Ascending aorta (tissue), 2 donors: ENCODE results near the gene PSMB5. TPM values are rescaled to one million over a fixed set of nuclear protein-coding genes. Genes with fewer than 3 reads are reported as not detected.

Experiments used
- DNase-seq, 2 donors: peaks; one replicate each; pipeline ENCODE4 v3.0.0-alpha.2; 2019; ENCODE audit warnings: low spot score in 2 of 2
- H3K27ac ChIP-seq, 2 donors: fragments of 200-600 bp; sonication (generic); one replicate each; pipeline ENCODE4 v1.5.1; 2016 to 2017; ENCODE audit warnings: mild to moderate bottlenecking in 1 of 2
- H3K27me3 ChIP-seq: fragments of 200-600 bp; sonication (generic); one replicate; pipeline ENCODE4 v1.5.1; 2017
- H3K36me3 ChIP-seq, 2 donors: fragments of 200-600 bp; sonication (generic); one replicate each; pipeline ENCODE4 v1.5.1; 2016
- H3K4me1 ChIP-seq, 2 donors: fragments of 200-600 bp; sonication (generic); one replicate each; pipeline ENCODE4 v1.5.1; 2016 to 2017; ENCODE audit warnings: mild to moderate bottlenecking in 1 of 2
- H3K4me3 ChIP-seq, 2 donors: fragments of 200-600 bp; sonication (generic); one replicate each; pipeline ENCODE4 v1.5.1; 2016 to 2017; ENCODE audit warnings: mild to moderate bottlenecking in 1 of 2
- H3K9me3 ChIP-seq, 2 donors: fragments of 200-600 bp; sonication (generic); one replicate each; pipeline ENCODE4 v1.5.1; 2016
- CTCF ChIP-seq, 3 experiments: fragments of 200-600 bp in 2 of 3; fragments of 450-650 bp in 1 of 3; sonication (generic) in 2 of 3; IDR thresholded peaks; one replicate each; pipeline ENCODE4 v1.5.1; 2016 to 2019; ENCODE audit warnings: antibody characterized with exemption in 3 of 3, mild to moderate bottlenecking in 1 of 3, moderate library complexity in 1 of 3
- intact Hi-C: fragments of 100-400 bp; cut with DNase I; formaldehyde crosslinking; loops from one replicate; pipeline ENCODE4 v1.15.1; 2023
- total RNA-seq: library from RNA; depleted of rRNA; stranded (reverse); fragments of >200 nt; gene quantifications from one replicate; pipeline ENCODE4 v1.1.0, GENCODE V29; 2016

The PSMB5 gene
- total RNA-seq, 1 donor from 2014 or later, result 62.7 TPM

- intact Hi-C loops, result no loop called here
- peaks cover 56 to 61% of the 10 kb centered on the region in 2 donors for H3K36me3 ChIP-seq
Observed at GRCh38 chr14:23069413-23069806, 34.7 kb upstream of the PSMB5 start.

GRCh38 chr14:23068789-23069412 lies 34.2 kb upstream of the PSMB5 start:
- peak; percentile 87 to 96 (median 95) for TF ChIP-seq CTCF (IDR thresholded peaks at IDR 0.05)
- no peaks in the 10 kb centered on the region for H3K9me3 ChIP-seq
- peaks cover 7 to 17% of the 10 kb centered on the region in 2 donors for H3K4me1 ChIP-seq
- H3K36me3 ChIP-seq, result peaks cover 51 to 62% of the 10 kb centered on the region in 2 donors
- H3K4me3 ChIP-seq, result no peak overlapping the region
- intact Hi-C loops, result no loop called here
- DNase-seq, result peak in 1 of 2 donors; percentile 90
- peak overlapping the region in 1 of 2 donors; percentile 34 for H3K27ac ChIP-seq
- H3K27me3 ChIP-seq, result no peaks in the 10 kb centered on the region

More at GRCh38 chr14:23069413-23069806, 34.7 kb upstream of the PSMB5 start:
- no peaks in the 10 kb centered on the region for H3K9me3 ChIP-seq
- peak overlapping the region in 1 of 2 donors; percentile 34 for H3K27ac ChIP-seq
- H3K4me1 ChIP-seq, result peaks cover 7 to 17% of the 10 kb centered on the region in 2 donors
- no peak for TF ChIP-seq CTCF (IDR thresholded peaks at IDR 0.05)
- DNase-seq, result no peak
- H3K27me3 ChIP-seq, result no peaks in the 10 kb centered on the region
- no peak overlapping the region for H3K4me3 ChIP-seq

GRCh38 chr14:23067847-23068788 lies 33.4 kb upstream of the PSMB5 start:
- H3K4me1 ChIP-seq, result peaks cover 7 to 17% of the 10 kb centered on the region in 2 donors
- H3K4me3 ChIP-seq, result no peak overlapping the region
- H3K27ac ChIP-seq, result no peak overlapping the region
- no peaks in the 10 kb centered on the region for H3K27me3 ChIP-seq
- H3K9me3 ChIP-seq, result no peaks in the 10 kb centered on the region
- peak in 1 of 2 donors; percentile 60 for DNase-seq
- no peak for TF ChIP-seq CTCF (IDR thresholded peaks at IDR 0.05)
- intact Hi-C loops, result no loop called here
- H3K36me3 ChIP-seq, result peaks cover 48 to 65% of the 10 kb centered on the region in 2 donors

GRCh38 chr14:23066855-23067744 lies 32.4 kb upstream of the PSMB5 start:
- H3K4me1 ChIP-seq, result peaks cover 5 to 17% of the 10 kb centered on the region in 2 donors

More at GRCh38 chr14:23066855-23067744, 32.4 kb upstream of the PSMB5 start:
- no peak overlapping the region for H3K27ac ChIP-seq
- TF ChIP-seq CTCF (IDR thresholded peaks at IDR 0.05), result no peak
- H3K4me3 ChIP-seq, result no peak overlapping the region
- H3K36me3 ChIP-seq, result peaks cover 48 to 65% of the 10 kb centered on the region in 2 donors
- peak in 1 of 2 donors; percentile 54 for DNase-seq
- intact Hi-C loops, result no loop called here
- H3K27me3 ChIP-seq, result no peaks in the 10 kb centered on the region
- no peaks in the 10 kb centered on the region for H3K9me3 ChIP-seq
